Loucy (cell line): ENCODE measurements around the gene LRCH2.

Source experiments
- CTCF ChIP-seq: fragments of 200-600 bp; sonication (generic); conservative IDR thresholded peaks from 2 replicates; pipeline ENCODE4 v1.5.1; 2014; ENCODE audit warnings: mild to moderate bottlenecking, antibody characterized with exemption, low read length
- EZH2phosphoT487 ChIP-seq: fragments of 200-600 bp; IDR thresholded peaks from 2 replicates; pipeline ENCODE4 v1.6.1; 2018; ENCODE audit warnings: antibody characterized with exemption, mild to moderate bottlenecking, moderate library complexity, borderline replicate concordance

DNA sequence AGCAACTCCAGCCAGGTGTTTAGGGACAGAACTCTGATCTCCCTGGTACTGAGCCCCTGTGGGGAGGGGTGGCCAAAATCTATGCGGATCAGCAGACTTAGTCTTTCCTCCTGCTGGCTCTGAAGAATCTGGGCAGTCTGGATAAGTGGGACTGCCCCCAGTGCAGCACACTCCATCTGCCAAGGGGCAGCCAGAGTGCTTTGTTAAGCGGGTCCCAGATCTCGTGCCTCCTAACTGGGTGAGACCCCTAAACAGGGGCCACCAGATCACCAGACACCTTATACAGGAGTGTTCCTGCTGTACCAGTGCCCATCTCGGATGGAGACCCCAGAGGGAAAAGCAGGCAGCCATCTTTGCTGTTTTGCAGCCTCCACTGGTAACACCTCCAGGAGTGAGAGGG lies 135.0 kb downstream of the LRCH2 start:
- TF ChIP-seq CTCF (no peak), EZH2phosphoT487 (no peak)
